Hepatocyte (in vitro differentiated cells): ENCODE measurements around the gene RRAGC.

ENCODE experiments used
- EZH2 ChIP-seq: fragments of 200-600 bp; sonication (generic); IDR thresholded peaks from 2 replicates; pipeline ENCODE4 v1.6.1; 2016; ENCODE audit warnings: antibody characterized with exemption, mild to moderate bottlenecking, borderline replicate concordance
- EZH2phosphoT487 ChIP-seq: fragments of 200-600 bp; sonication (generic); IDR thresholded peaks from one replicate; pipeline ENCODE4 v1.6.1; 2018; ENCODE audit warnings: antibody characterized with exemption, mild to moderate bottlenecking, low read depth, moderate library complexity; ENCODE audit not compliant: unreplicated experiment, severe bottlenecking
- TF ChIP-seq, protein P1 (sequence below): fragments of 200-600 bp; sonication (generic); IDR thresholded peaks from 2 replicates; pipeline ENCODE4 v1.5.1; 2016; ENCODE audit warnings: antibody characterized with exemption, mild to moderate bottlenecking; ENCODE audit not compliant: poor library complexity

DNA sequence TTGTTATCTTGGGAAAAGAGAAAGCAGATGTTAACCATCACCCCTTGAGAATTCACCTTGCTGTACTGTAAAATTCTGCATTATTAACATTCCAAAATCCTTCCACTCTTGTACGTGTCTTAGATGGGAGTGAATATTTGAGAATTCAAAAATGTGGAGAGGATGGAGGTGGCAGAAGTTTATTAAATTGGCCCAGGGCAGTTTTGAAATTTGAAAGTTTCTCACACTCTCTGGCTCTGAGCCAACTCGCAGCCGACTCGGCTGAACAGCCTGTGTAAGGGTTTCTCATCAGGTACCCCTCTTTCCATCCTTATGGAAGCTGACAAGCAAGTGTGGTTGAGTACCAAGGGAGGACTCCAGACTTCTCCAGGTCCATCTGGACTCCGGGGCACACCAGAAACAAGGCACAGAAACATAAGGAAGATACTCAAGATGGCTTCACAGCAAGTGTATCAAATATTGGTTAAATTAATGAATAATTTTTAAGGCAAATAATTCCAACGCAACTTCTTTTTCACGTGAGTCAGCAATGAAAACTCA, 45.1 kb downstream of the RRAGC start:
- no peak for TF ChIP-seq EZH2phosphoT487
- TF ChIP-seq EZH2 = no peak
- TF ChIP-seq, protein P1, sequence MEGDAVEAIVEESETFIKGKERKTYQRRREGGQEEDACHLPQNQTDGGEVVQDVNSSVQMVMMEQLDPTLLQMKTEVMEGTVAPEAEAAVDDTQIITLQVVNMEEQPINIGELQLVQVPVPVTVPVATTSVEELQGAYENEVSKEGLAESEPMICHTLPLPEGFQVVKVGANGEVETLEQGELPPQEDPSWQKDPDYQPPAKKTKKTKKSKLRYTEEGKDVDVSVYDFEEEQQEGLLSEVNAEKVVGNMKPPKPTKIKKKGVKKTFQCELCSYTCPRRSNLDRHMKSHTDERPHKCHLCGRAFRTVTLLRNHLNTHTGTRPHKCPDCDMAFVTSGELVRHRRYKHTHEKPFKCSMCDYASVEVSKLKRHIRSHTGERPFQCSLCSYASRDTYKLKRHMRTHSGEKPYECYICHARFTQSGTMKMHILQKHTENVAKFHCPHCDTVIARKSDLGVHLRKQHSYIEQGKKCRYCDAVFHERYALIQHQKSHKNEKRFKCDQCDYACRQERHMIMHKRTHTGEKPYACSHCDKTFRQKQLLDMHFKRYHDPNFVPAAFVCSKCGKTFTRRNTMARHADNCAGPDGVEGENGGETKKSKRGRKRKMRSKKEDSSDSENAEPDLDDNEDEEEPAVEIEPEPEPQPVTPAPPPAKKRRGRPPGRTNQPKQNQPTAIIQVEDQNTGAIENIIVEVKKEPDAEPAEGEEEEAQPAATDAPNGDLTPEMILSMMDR = no peak
